Measurements from ENCODE around the gene SLC34A1.

Gene SLC34A1

DNA sequence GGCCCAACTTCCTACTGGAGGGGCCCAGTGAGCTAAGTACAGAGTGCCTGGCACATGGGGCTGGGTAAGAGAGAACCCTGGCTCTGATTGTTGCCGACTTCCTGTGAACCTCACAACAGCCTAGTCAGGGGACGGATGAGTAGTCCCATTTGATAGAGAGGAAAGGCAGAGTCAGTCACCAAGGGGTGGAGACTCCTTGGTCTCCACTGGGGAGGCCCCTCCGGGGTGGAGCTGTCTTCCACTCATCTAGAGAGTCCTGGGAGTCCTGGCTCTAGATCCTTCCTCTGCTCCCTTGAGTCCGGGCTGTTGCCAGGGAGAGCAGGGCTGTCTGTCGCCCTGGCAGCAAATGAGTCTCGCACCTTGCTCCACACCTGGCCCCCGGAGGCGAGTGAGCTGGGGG is 50.2 kb downstream of the SLC34A1 start:
- H3K9me2 ChIP-seq (replicated peaks; ENCODE audit: insufficient read depth, low read length): no peaks in the 10 kb centered on the region
- no peak for DNase-seq
- H3K4me3 ChIP-seq (ENCODE audit: low read length): no peak overlapping the region
- peaks cover 62% of the 10 kb centered on the region for H3K79me2 ChIP-seq (ENCODE audit: low read length)
- TF ChIP-seq EZH2phosphoT487 (IDR thresholded peaks at IDR 0.05; ENCODE audit: low read length) (no peak), EZH2 (optimal IDR thresholded peaks at IDR 0.05; ENCODE audit: low read depth, low read length) (no peak)
- TF ChIP-seq, protein P1, sequence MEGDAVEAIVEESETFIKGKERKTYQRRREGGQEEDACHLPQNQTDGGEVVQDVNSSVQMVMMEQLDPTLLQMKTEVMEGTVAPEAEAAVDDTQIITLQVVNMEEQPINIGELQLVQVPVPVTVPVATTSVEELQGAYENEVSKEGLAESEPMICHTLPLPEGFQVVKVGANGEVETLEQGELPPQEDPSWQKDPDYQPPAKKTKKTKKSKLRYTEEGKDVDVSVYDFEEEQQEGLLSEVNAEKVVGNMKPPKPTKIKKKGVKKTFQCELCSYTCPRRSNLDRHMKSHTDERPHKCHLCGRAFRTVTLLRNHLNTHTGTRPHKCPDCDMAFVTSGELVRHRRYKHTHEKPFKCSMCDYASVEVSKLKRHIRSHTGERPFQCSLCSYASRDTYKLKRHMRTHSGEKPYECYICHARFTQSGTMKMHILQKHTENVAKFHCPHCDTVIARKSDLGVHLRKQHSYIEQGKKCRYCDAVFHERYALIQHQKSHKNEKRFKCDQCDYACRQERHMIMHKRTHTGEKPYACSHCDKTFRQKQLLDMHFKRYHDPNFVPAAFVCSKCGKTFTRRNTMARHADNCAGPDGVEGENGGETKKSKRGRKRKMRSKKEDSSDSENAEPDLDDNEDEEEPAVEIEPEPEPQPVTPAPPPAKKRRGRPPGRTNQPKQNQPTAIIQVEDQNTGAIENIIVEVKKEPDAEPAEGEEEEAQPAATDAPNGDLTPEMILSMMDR (IDR thresholded peaks at IDR 0.05; ENCODE audit: low read length): no peak
- H3K4me1 ChIP-seq (ENCODE audit: low read length): peaks cover 31% of the 10 kb centered on the region
- H3K27ac ChIP-seq (ENCODE audit: low read length): no peak overlapping the region
- H3K9me3 ChIP-seq (replicated peaks; ENCODE audit: insufficient read depth, low read length): no peaks in the 10 kb centered on the region
- H2AFZ ChIP-seq (ENCODE audit: low read length): no peak overlapping the region
- H3K4me2 ChIP-seq (ENCODE audit: low read depth, low read length): no peak overlapping the region
- peaks cover 24% of the 10 kb centered on the region for H3F3A ChIP-seq (ENCODE audit: insufficient read depth, low read length)
- H3K36me3 ChIP-seq (replicated peaks; ENCODE audit: insufficient read depth, low read length): peaks cover 23% of the 10 kb centered on the region
- no peaks in the 10 kb centered on the region for H3K27me3 ChIP-seq (replicated peaks; ENCODE audit: insufficient read depth, low read length)
- no peak overlapping the region for H3K9ac ChIP-seq (ENCODE audit: low read length)
- no peaks in the 10 kb centered on the region for H4K20me1 ChIP-seq (ENCODE audit: insufficient read depth, low read length)

DNA sequence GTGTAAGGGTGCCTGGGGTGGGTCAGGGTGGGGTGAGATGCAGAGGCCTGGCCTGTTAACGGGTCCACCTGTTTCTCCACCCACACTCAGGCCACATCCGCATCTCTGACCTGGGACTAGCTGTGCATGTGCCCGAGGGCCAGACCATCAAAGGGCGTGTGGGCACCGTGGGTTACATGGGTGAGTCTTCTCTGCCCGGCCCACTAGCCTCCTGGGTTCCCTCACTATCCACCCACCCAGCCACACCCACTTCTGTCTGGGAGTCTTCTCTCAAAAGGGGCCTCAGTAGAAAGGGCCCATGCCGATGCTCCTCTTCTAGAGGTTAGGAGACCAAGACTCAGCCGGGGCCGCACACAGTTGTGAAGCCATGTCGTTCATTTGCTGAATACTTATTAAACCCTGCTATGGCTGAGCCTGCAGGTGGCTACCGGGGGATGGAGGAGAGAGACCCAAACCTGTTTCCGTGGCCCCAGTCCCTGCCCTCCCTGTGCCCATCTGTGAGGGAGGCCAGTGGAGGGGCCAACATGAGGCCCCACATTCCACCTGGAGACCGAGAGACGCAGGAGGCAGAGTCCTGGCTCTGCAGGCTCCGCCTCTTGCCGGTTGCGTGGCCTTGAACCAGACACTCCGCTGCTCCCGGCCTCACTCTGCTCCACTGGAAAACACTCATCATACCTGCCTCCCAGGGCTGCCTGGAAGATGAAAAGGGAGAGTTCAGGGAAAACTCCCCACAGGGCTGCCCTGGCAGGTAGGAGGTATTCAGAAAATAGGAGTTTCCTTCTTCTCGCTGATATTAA is 50.9 kb downstream of the SLC34A1 start:
- no peaks in the 10 kb centered on the region for H3K27me3 ChIP-seq (replicated peaks; ENCODE audit: insufficient read depth, low read length)
- no peak overlapping the region for H3K27ac ChIP-seq (ENCODE audit: low read length)
- H3K79me2 ChIP-seq (ENCODE audit: low read length): peaks cover 55% of the 10 kb centered on the region
- H3K9me3 ChIP-seq (replicated peaks; ENCODE audit: insufficient read depth, low read length): no peaks in the 10 kb centered on the region
- peaks cover 17% of the 10 kb centered on the region for H3F3A ChIP-seq (ENCODE audit: insufficient read depth, low read length)
- DNase-seq: no peak
- H3K4me3 ChIP-seq (ENCODE audit: low read length): no peak overlapping the region
- no peak overlapping the region for H2AFZ ChIP-seq (ENCODE audit: low read length)
- no peaks in the 10 kb centered on the region for H3K9me2 ChIP-seq (replicated peaks; ENCODE audit: insufficient read depth, low read length)
- H3K4me1 ChIP-seq (ENCODE audit: low read length): peaks cover 24% of the 10 kb centered on the region
- TF ChIP-seq EZH2 (optimal IDR thresholded peaks at IDR 0.05; ENCODE audit: low read depth, low read length) (no peak), EZH2phosphoT487 (IDR thresholded peaks at IDR 0.05; ENCODE audit: low read length) (no peak)
- TF ChIP-seq, protein P1 (IDR thresholded peaks at IDR 0.05; ENCODE audit: low read length): no peak
- H3K4me2 ChIP-seq (ENCODE audit: low read depth, low read length): no peak overlapping the region
- peaks cover 23% of the 10 kb centered on the region for H3K36me3 ChIP-seq (replicated peaks; ENCODE audit: insufficient read depth, low read length)
- no peaks in the 10 kb centered on the region for H4K20me1 ChIP-seq (ENCODE audit: insufficient read depth, low read length)
- H3K9ac ChIP-seq (ENCODE audit: low read length): no peak overlapping the region

DNA sequence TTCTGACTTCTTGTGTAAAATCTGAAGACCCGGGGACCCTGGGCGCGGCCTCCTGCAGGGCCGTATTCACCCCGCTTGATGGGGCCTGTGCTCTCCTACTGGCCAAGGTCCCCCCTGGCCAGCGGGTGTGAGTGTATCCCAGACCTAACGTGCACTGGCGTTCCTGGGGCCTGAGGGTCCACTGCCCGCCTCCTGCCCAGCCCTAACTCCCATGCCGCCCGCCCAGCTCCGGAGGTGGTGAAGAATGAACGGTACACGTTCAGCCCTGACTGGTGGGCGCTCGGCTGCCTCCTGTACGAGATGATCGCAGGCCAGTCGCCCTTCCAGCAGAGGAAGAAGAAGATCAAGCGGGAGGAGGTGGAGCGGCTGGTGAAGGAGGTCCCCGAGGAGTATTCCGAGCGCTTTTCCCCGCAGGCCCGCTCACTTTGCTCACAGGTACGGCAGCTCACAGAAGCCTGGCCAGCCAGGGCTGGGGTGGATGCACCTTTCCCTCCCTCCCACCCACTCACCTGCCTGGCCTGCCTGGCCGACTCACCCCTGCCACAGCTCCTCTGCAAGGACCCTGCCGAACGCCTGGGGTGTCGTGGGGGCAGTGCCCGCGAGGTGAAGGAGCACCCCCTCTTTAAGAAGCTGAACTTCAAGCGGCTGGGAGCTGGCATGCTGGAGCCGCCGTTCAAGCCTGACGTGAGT is 51.8 kb downstream of the SLC34A1 start:
- H3F3A ChIP-seq (ENCODE audit: insufficient read depth, low read length): peaks cover 8% of the 10 kb centered on the region
- H3K4me1 ChIP-seq (ENCODE audit: low read length): peaks cover 15% of the 10 kb centered on the region
- no peak overlapping the region for H2AFZ ChIP-seq (ENCODE audit: low read length)
- H3K4me3 ChIP-seq (ENCODE audit: low read length): no peak overlapping the region
- H3K27me3 ChIP-seq (replicated peaks; ENCODE audit: insufficient read depth, low read length): no peaks in the 10 kb centered on the region
- TF ChIP-seq EZH2 (optimal IDR thresholded peaks at IDR 0.05; ENCODE audit: low read depth, low read length) (no peak), EZH2phosphoT487 (IDR thresholded peaks at IDR 0.05; ENCODE audit: low read length) (no peak)
- TF ChIP-seq, protein P1 (IDR thresholded peaks at IDR 0.05; ENCODE audit: low read length): no peak
- no peak overlapping the region for H3K4me2 ChIP-seq (ENCODE audit: low read depth, low read length)
- peaks cover 46% of the 10 kb centered on the region for H3K79me2 ChIP-seq (ENCODE audit: low read length)
- no peaks in the 10 kb centered on the region for H3K9me2 ChIP-seq (replicated peaks; ENCODE audit: insufficient read depth, low read length)
- no peak overlapping the region for H3K9ac ChIP-seq (ENCODE audit: low read length)
- H3K36me3 ChIP-seq (replicated peaks; ENCODE audit: insufficient read depth, low read length): peaks cover 19% of the 10 kb centered on the region
- H3K9me3 ChIP-seq (replicated peaks; ENCODE audit: insufficient read depth, low read length): no peaks in the 10 kb centered on the region
- DNase-seq: no peak
- no peak overlapping the region for H3K27ac ChIP-seq (ENCODE audit: low read length)
- H4K20me1 ChIP-seq (ENCODE audit: insufficient read depth, low read length): no peaks in the 10 kb centered on the region

Data from MM.1S (cell line).